GM23338 (cell line): ENCODE results near the gene RASGRF2. TPM values are rescaled to one million over a fixed set of nuclear protein-coding genes. Genes with fewer than 3 reads are reported as not detected.

ENCODE experiments used
- ATAC-seq: fragments of 200-7000 bp; cut with Tn5 transposase; 3 replicates; pipeline ENCODE4 v1.9.1; 2020
- DNase-seq: peaks from one replicate; pipeline ENCODE4 v3.0.0-alpha.2; 2015; ENCODE audit warnings: low spot score
- H2AFZ ChIP-seq: fragments of 200-600 bp; sonication (generic); 2 replicates; pipeline ENCODE4 v1.8.0; 2016; ENCODE audit warnings: antibody characterized with exemption, mild to moderate bottlenecking, moderate library complexity
- H3F3A ChIP-seq: fragments of 200-600 bp; sonication (generic); replicated peaks from 2 replicates; pipeline ENCODE4 v1.8.0; 2017; ENCODE audit warnings: antibody characterized with exemption, mixed run types, low read depth
- H3K27ac ChIP-seq: fragments of 200-600 bp; sonication (generic); 2 replicates; pipeline ENCODE4 v1.6.1; 2016; ENCODE audit warnings: low read depth
- H3K27me3 ChIP-seq: fragments of 200-600 bp; sonication (generic); 2 replicates; pipeline ENCODE4 v1.8.0; 2016; ENCODE audit warnings: mild to moderate bottlenecking, mixed run types, moderate library complexity; ENCODE audit not compliant: insufficient read depth
- H3K36me3 ChIP-seq: fragments of 200-600 bp; sonication (generic); 2 replicates; pipeline ENCODE4 v1.8.0; 2016; ENCODE audit warnings: mild to moderate bottlenecking; ENCODE audit not compliant: insufficient read depth
- H3K4me1 ChIP-seq: fragments of 200-600 bp; sonication (generic); 2 replicates; pipeline ENCODE4 v1.8.0; 2016; ENCODE audit warnings: mild to moderate bottlenecking, moderate library complexity; ENCODE audit not compliant: insufficient read depth
- H3K4me2 ChIP-seq: fragments of 200-600 bp; sonication (generic); 2 replicates; pipeline ENCODE4 v1.7.1; 2017; ENCODE audit warnings: mixed run types
- H3K4me3 ChIP-seq: fragments of 200-600 bp; sonication (generic); 2 replicates; pipeline ENCODE4 v1.6.1; 2016; ENCODE audit warnings: mixed run types
- H3K79me2 ChIP-seq: fragments of 200-600 bp; sonication (generic); replicated peaks from 2 replicates; pipeline ENCODE4 v1.8.0; 2017; ENCODE audit warnings: mild to moderate bottlenecking; ENCODE audit not compliant: insufficient read depth
- H3K9me2 ChIP-seq: fragments of 200-600 bp; sonication (generic); 2 replicates; pipeline ENCODE4 v1.8.0; 2017; ENCODE audit not compliant: insufficient read depth
- H4K20me1 ChIP-seq: fragments of 200-600 bp; sonication (generic); replicated peaks from 2 replicates; pipeline ENCODE4 v1.8.0; 2017; ENCODE audit warnings: mild to moderate bottlenecking; ENCODE audit not compliant: insufficient read depth
- H3K27ac Mint-ChIP-seq: 2 replicates; pipeline ENCODE4 v1.8.0; 2020; ENCODE audit warnings: inconsistent platforms, mild to moderate bottlenecking, moderate library complexity, mixed read lengths
- H3K27me3 Mint-ChIP-seq: 3 replicates; pipeline ENCODE4 v1.8.0; 2022; ENCODE audit warnings: low read depth, mild to moderate bottlenecking, moderate library complexity, mixed read lengths, inconsistent platforms; ENCODE audit not compliant: insufficient read depth, poor library complexity
- H3K36me3 Mint-ChIP-seq: 3 replicates; pipeline ENCODE4 v1.8.0; 2021; ENCODE audit warnings: low read depth, mild to moderate bottlenecking, inconsistent platforms, moderate library complexity, mixed read lengths
- H3K4me1 Mint-ChIP-seq: 3 replicates; pipeline ENCODE4 v1.8.0; 2020; ENCODE audit warnings: mild to moderate bottlenecking, inconsistent platforms, mixed read lengths
- H3K4me3 Mint-ChIP-seq: 3 replicates; pipeline ENCODE4 v1.8.0; 2021; ENCODE audit warnings: moderate library complexity, mild to moderate bottlenecking, inconsistent platforms, mixed read lengths
- H3K9me3 Mint-ChIP-seq: 3 replicates; pipeline ENCODE4 v1.8.0; 2020; ENCODE audit warnings: moderate library complexity, mild to moderate bottlenecking, inconsistent platforms, mixed read lengths
- CREB1 ChIP-seq: fragments of 250-450 bp; sonication (Bioruptor Pico); IDR thresholded peaks from 2 replicates; pipeline ENCODE4 v1.5.0; 2020; ENCODE audit warnings: low read depth, mild to moderate bottlenecking, moderate library complexity
- CTCF ChIP-seq, 2 experiments: fragments of 200-600 bp in 1 of 2; sonication (generic) in 1 of 2; conservative IDR thresholded peaks; 2 replicates each; pipeline versions ENCODE4 v1.5.1 to v1.6.1; 2016 to 2017; ENCODE audit warnings: antibody characterized with exemption in 2 of 2, low read depth in 2 of 2, mild to moderate bottlenecking in 2 of 2, moderate library complexity in 1 of 2
- ETS1 ChIP-seq: IDR thresholded peaks from 2 replicates; pipeline ENCODE4 v1.6.1; 2016; ENCODE audit warnings: antibody characterized with exemption
- EZH2 ChIP-seq: fragments of 200-600 bp; sonication (generic); IDR thresholded peaks from one replicate; pipeline ENCODE4 v1.8.0; 2017; ENCODE audit warnings: antibody characterized with exemption, mild to moderate bottlenecking, low read depth; ENCODE audit not compliant: unreplicated experiment
- EZH2phosphoT487 ChIP-seq: fragments of 200-600 bp; sonication (generic); IDR thresholded peaks from one replicate; pipeline ENCODE4 v1.8.1; 2018; ENCODE audit warnings: antibody characterized with exemption; ENCODE audit not compliant: unreplicated experiment
- JUNB ChIP-seq: IDR thresholded peaks from one replicate; pipeline ENCODE4 v1.6.1; 2016; ENCODE audit warnings: antibody characterized with exemption; ENCODE audit not compliant: unreplicated experiment
- NANOG ChIP-seq: IDR thresholded peaks from 2 replicates; pipeline ENCODE4 v1.6.1; 2016; ENCODE audit warnings: antibody characterized with exemption, borderline replicate concordance
- POLR2AphosphoS5 ChIP-seq: IDR thresholded peaks from 2 replicates; pipeline ENCODE4 v1.6.1; 2016; ENCODE audit warnings: antibody characterized with exemption, low read depth
- REST ChIP-seq: IDR thresholded peaks from one replicate; pipeline ENCODE4 v1.6.1; 2018; ENCODE audit warnings: antibody characterized with exemption; ENCODE audit not compliant: unreplicated experiment
- STAT1 ChIP-seq: IDR thresholded peaks from one replicate; pipeline ENCODE4 v1.6.1; 2016; ENCODE audit warnings: antibody characterized with exemption; ENCODE audit not compliant: unreplicated experiment
- ZNF114 ChIP-seq: fragments of 250-450 bp; sonication (Bioruptor Pico); IDR thresholded peaks from 2 replicates; pipeline ENCODE4 v1.5.0; 2020; ENCODE audit warnings: mild to moderate bottlenecking, moderate library complexity
- ZNF331 ChIP-seq: fragments of 250-450 bp; sonication (Bioruptor Pico); IDR thresholded peaks from 2 replicates; pipeline ENCODE4 v1.5.0; 2020; ENCODE audit warnings: low read depth, mild to moderate bottlenecking, moderate library complexity
- ZNF462 ChIP-seq: fragments of 250-450 bp; sonication (Bioruptor Pico); IDR thresholded peaks from 2 replicates; pipeline ENCODE4 v1.5.0; 2020; ENCODE audit warnings: mild to moderate bottlenecking, moderate library complexity
- polyA plus RNA-seq: library from polyadenylated mRNA; unstranded; fragments of >200 nt; fragmentation: Nextera tagmentation; extraction: Ambion mirVana; gene quantifications from 2 replicates; pipeline ENCODE4 v1.2.1, GENCODE V29; 2016
- total RNA-seq: library from RNA; depleted of rRNA; stranded (reverse); fragments of >200 nt; shearing (Covaris generic); gene quantifications from 2 replicates; pipeline ENCODE4 v1.2.3, GENCODE V29; 2014

The RASGRF2 gene
- total and polyA plus RNA-seq, 2 experiments from 2014 or later, result 5.0 to 19.2 TPM

GRCh38 chr5:80963521-80963895, 3.3 kb downstream of the RASGRF2 start:
- no peak overlapping the region; the same call in 2 of the 3 replicates for H3K4me3 Mint-ChIP-seq
- H3K4me2 ChIP-seq, result peak overlapping the region; percentile 64
- peaks cover 24% of the 10 kb centered on the region for H3K27me3 Mint-ChIP-seq
- peak overlapping the region; percentile 11; the same call in 1 of the 2 replicates for H3K4me3 ChIP-seq
- no peaks in the 10 kb centered on the region for H4K20me1 ChIP-seq
- H3K27me3 ChIP-seq, result peaks cover 30% of the 10 kb centered on the region
- H3K4me1 ChIP-seq, result peaks cover 54% of the 10 kb centered on the region
- no peak for DNase-seq
- H3K36me3 Mint-ChIP-seq, result peaks cover 5% of the 10 kb centered on the region; the same call in 1 of the 3 replicates
- TF ChIP-seq ZNF114 (CRISPR knock-in tag) (no peak), ETS1 (no peak), JUNB (no peak), CTCF (conservative IDR thresholded peaks at IDR 0.05; ENCODE audit: low read depth in 2 of 2) (no peak), ZNF331 (CRISPR knock-in tag) (no peak), POLR2AphosphoS5 (no peak), NANOG (no peak), STAT1 (no peak), ZNF462 (CRISPR knock-in tag) (no peak), REST (no peak), EZH2phosphoT487 (no peak), CREB1 (no peak), EZH2 (no peak)
- H3K36me3 ChIP-seq, result no peaks in the 10 kb centered on the region
- peaks cover 50% of the 10 kb centered on the region for H3K4me1 Mint-ChIP-seq
- H3K27ac Mint-ChIP-seq, result no peak overlapping the region
- no peak for ATAC-seq
- H3K9me2 ChIP-seq, result no peaks in the 10 kb centered on the region
- no peak overlapping the region for H3K27ac ChIP-seq
- H2AFZ ChIP-seq, result no peak overlapping the region
- peaks cover 63% of the 10 kb centered on the region for H3K79me2 ChIP-seq
- peaks cover 7% of the 10 kb centered on the region; the same call in 1 of the 2 replicates for H3F3A ChIP-seq
- peaks cover 5% of the 10 kb centered on the region; the same call in 1 of the 3 replicates for H3K9me3 Mint-ChIP-seq
